Activated naive CD4-positive, alpha-beta T cell treated with anti-CD3 and anti-CD28 coated beads, Interleukin-2, amount 10 ng/mL, durations not matched to agents 7 days and 5 days (primary cell): Measurements from ENCODE around the gene ADGRA1.
A peak's percentile ranks its signal among the peaks of the same experiment; 100 is the strongest.

Experiments used
- CTCF ChIA-PET: fragments of 350-600 bp; sonication (Branson Sonifier 250); formaldehyde crosslinking; loops from one replicate; lab custom pipeline; 2021; ENCODE audit warnings: antibody characterized with exemption; lab: Charles Lee
- DNase-seq: peaks from one replicate; pipeline ENCODE4 v3.0.0-alpha.2; 2020
- H3K27ac Mint-ChIP-seq: one replicate; pipeline ENCODE4 v1.8.0; 2021; ENCODE audit warnings: mild to moderate bottlenecking, moderate library complexity, mixed read lengths
- H3K27me3 Mint-ChIP-seq: one replicate; pipeline ENCODE4 v1.8.0; 2021; ENCODE audit warnings: mild to moderate bottlenecking, mixed read lengths
- H3K36me3 Mint-ChIP-seq: one replicate; pipeline ENCODE4 v1.8.0; 2021; ENCODE audit warnings: mixed read lengths
- H3K4me1 Mint-ChIP-seq: one replicate; pipeline ENCODE4 v1.8.0; 2021; ENCODE audit warnings: mixed read lengths
- H3K4me3 Mint-ChIP-seq: one replicate; pipeline ENCODE4 v1.8.0; 2021; ENCODE audit warnings: mild to moderate bottlenecking, moderate library complexity, mixed read lengths
- H3K9me3 Mint-ChIP-seq: one replicate; pipeline ENCODE4 v1.8.0; 2021; ENCODE audit warnings: mixed read lengths

Gene ADGRA1

GRCh38 chr10:133162178-133162909, 74.6 kb downstream of the ADGRA1 start:
- CTCF ChIA-PET, result no interaction called here
- Mint-ChIP-seq H3K27ac (no peak overlapping the region), H3K4me3 (peak overlapping the region; percentile 23), H3K27me3 (peaks cover 49% of the 10 kb centered on the region), H3K36me3 (no peaks in the 10 kb centered on the region), H3K9me3 (no peaks in the 10 kb centered on the region), H3K4me1 (no peaks in the 10 kb centered on the region)
- DNase-seq, result no peak

GRCh38 chr10:133162910-133163856, 75.5 kb downstream of the ADGRA1 start:
- CTCF ChIA-PET, result no interaction called here

GRCh38 chr10:133163889-133164815, 76.4 kb downstream of the ADGRA1 start:
- peaks cover 32% of the 10 kb centered on the region for H3K27me3 Mint-ChIP-seq
- DNase-seq, result no peak
- H3K4me1 Mint-ChIP-seq, result no peaks in the 10 kb centered on the region
- no peak overlapping the region for H3K27ac Mint-ChIP-seq
- no peaks in the 10 kb centered on the region for H3K9me3 Mint-ChIP-seq
- H3K36me3 Mint-ChIP-seq, result no peaks in the 10 kb centered on the region
- CTCF ChIA-PET, result no interaction called here
- no peak overlapping the region for H3K4me3 Mint-ChIP-seq

More at GRCh38 chr10:133162910-133163856, 75.5 kb downstream of the ADGRA1 start:
- H3K9me3 Mint-ChIP-seq, result no peaks in the 10 kb centered on the region
- H3K36me3 Mint-ChIP-seq, result no peaks in the 10 kb centered on the region
- H3K4me1 Mint-ChIP-seq, result no peaks in the 10 kb centered on the region
- no peak for DNase-seq
- H3K27me3 Mint-ChIP-seq, result peaks cover 42% of the 10 kb centered on the region
- H3K27ac Mint-ChIP-seq, result no peak overlapping the region
- H3K4me3 Mint-ChIP-seq, result no peak overlapping the region

GRCh38 chr10:133164816-133165555, 77.3 kb downstream of the ADGRA1 start:
- no peaks in the 10 kb centered on the region for H3K36me3 Mint-ChIP-seq
- H3K4me3 Mint-ChIP-seq, result no peak overlapping the region
- H3K27ac Mint-ChIP-seq, result no peak overlapping the region
- peaks cover 30% of the 10 kb centered on the region for H3K27me3 Mint-ChIP-seq
- no peaks in the 10 kb centered on the region for H3K9me3 Mint-ChIP-seq
- DNase-seq, result no peak
- CTCF ChIA-PET, result no interaction called here
- H3K4me1 Mint-ChIP-seq, result no peaks in the 10 kb centered on the region

GRCh38 chr10:133165556-133166503, 78.1 kb downstream of the ADGRA1 start:
- no peaks in the 10 kb centered on the region for H3K4me1 Mint-ChIP-seq
- H3K27me3 Mint-ChIP-seq, result peaks cover 28% of the 10 kb centered on the region
- CTCF ChIA-PET, result no interaction called here
- no peak for DNase-seq
- H3K36me3 Mint-ChIP-seq, result no peaks in the 10 kb centered on the region
- no peak overlapping the region for H3K27ac Mint-ChIP-seq
- no peaks in the 10 kb centered on the region for H3K9me3 Mint-ChIP-seq
- H3K4me3 Mint-ChIP-seq, result no peak overlapping the region

GRCh38 chr10:133166504-133166827, 78.7 kb downstream of the ADGRA1 start:
- Mint-ChIP-seq H3K9me3 (no peaks in the 10 kb centered on the region), H3K27me3 (peaks cover 21% of the 10 kb centered on the region), H3K4me1 (no peaks in the 10 kb centered on the region), H3K4me3 (no peak overlapping the region), H3K27ac (no peak overlapping the region), H3K36me3 (no peaks in the 10 kb centered on the region)
- CTCF ChIA-PET, result no interaction called here
- DNase-seq, result no peak

- CTCF ChIA-PET, result no interaction called here
- no peak overlapping the region for H3K27ac Mint-ChIP-seq
- H3K9me3 Mint-ChIP-seq, result no peaks in the 10 kb centered on the region
- no peak for DNase-seq
- H3K36me3 Mint-ChIP-seq, result no peaks in the 10 kb centered on the region
- H3K4me1 Mint-ChIP-seq, result no peaks in the 10 kb centered on the region
- H3K27me3 Mint-ChIP-seq, result peaks cover 16% of the 10 kb centered on the region
- H3K4me3 Mint-ChIP-seq, result no peak overlapping the region
These were observed 79.3 kb downstream of the ADGRA1 start for GRCh38 chr10:133166828-133167692.

GRCh38 chr10:133167693-133168616, 80.2 kb downstream of the ADGRA1 start:
- no peak for DNase-seq
- H3K4me3 Mint-ChIP-seq, result no peak overlapping the region
- H3K27me3 Mint-ChIP-seq, result peaks cover 7% of the 10 kb centered on the region
- no peak overlapping the region for H3K27ac Mint-ChIP-seq
- H3K36me3 Mint-ChIP-seq, result no peaks in the 10 kb centered on the region
- no peaks in the 10 kb centered on the region for H3K9me3 Mint-ChIP-seq
- H3K4me1 Mint-ChIP-seq, result no peaks in the 10 kb centered on the region
- CTCF ChIA-PET, result no interaction called here

- Mint-ChIP-seq H3K4me3 (no peak overlapping the region), H3K4me1 (no peaks in the 10 kb centered on the region), H3K36me3 (no peaks in the 10 kb centered on the region), H3K27ac (no peak overlapping the region), H3K27me3 (peaks cover 5% of the 10 kb centered on the region), H3K9me3 (no peaks in the 10 kb centered on the region)
- no peak for DNase-seq
- CTCF ChIA-PET, result no interaction called here
These were observed 80.9 kb downstream of the ADGRA1 start for GRCh38 chr10:133168617-133169031.

- Mint-ChIP-seq H3K27ac (no peak overlapping the region), H3K4me3 (no peak overlapping the region), H3K27me3 (peaks cover 8% of the 10 kb centered on the region), H3K36me3 (no peaks in the 10 kb centered on the region), H3K9me3 (no peaks in the 10 kb centered on the region), H3K4me1 (no peaks in the 10 kb centered on the region)
- DNase-seq, result no peak
- CTCF ChIA-PET, result no interaction called here
These were observed 81.6 kb downstream of the ADGRA1 start for GRCh38 chr10:133169173-133169947.

- no peak overlapping the region for H3K27ac Mint-ChIP-seq
These were observed 82.4 kb downstream of the ADGRA1 start for GRCh38 chr10:133170092-133170491.

More at GRCh38 chr10:133170092-133170491, 82.4 kb downstream of the ADGRA1 start:
- no peaks in the 10 kb centered on the region for H3K4me1 Mint-ChIP-seq
- no peak overlapping the region for H3K4me3 Mint-ChIP-seq
- CTCF ChIA-PET, result no interaction called here
- H3K27me3 Mint-ChIP-seq, result peaks cover 8% of the 10 kb centered on the region
- no peak for DNase-seq
- no peaks in the 10 kb centered on the region for H3K9me3 Mint-ChIP-seq
- H3K36me3 Mint-ChIP-seq, result no peaks in the 10 kb centered on the region
